ENCODE measurements around the gene COL5A1. TPM values are rescaled to one million over a fixed set of nuclear protein-coding genes. Genes with fewer than 3 reads are reported as not detected.

Gene COL5A1
- total RNA-seq, 1 donor from 2014 or later = 6.1 TPM

- Histone ChIP-seq H3K79me2 (ENCODE audit: low read depth) (no peaks in the 10 kb centered on the region), H2AFZ (replicated peaks) (no peak overlapping the region), H3K27me3 (no peaks in the 10 kb centered on the region), H3K9me3 (ENCODE audit: low read depth) (no peaks in the 10 kb centered on the region), H3F3A (ENCODE audit: low read depth) (peaks cover 9% of the 10 kb centered on the region), H3K36me3 (no peaks in the 10 kb centered on the region), H3K4me3 (no peak overlapping the region), H3K9ac (no peak overlapping the region), H3K4me2 (no peak overlapping the region), H4K20me1 (ENCODE audit: low read depth) (no peaks in the 10 kb centered on the region), H3K27ac (no peak overlapping the region), H3K4me1 (peaks cover 6% of the 10 kb centered on the region)
- peaks cover 4% of the 10 kb centered on the region for H3K27me3 Mint-ChIP-seq (ENCODE audit: insufficient read depth, low read depth)
- H3K4me3 Mint-ChIP-seq = no peak overlapping the region
- DNase-seq (ENCODE audit: low spot score) = no peak
- no peak for TF ChIP-seq EZH2phosphoT487 (IDR thresholded peaks at IDR 0.05)
- TF ChIP-seq EZH2 (IDR thresholded peaks at IDR 0.05) = no peak
- no peak for TF ChIP-seq CTCF (IDR thresholded peaks at IDR 0.05)
- no peaks in the 10 kb centered on the region for H3K36me3 Mint-ChIP-seq
- peaks cover 5% of the 10 kb centered on the region for H3K4me1 Mint-ChIP-seq
- no peaks in the 10 kb centered on the region for H3K9me3 Mint-ChIP-seq
- no peak overlapping the region for H3K27ac Mint-ChIP-seq
These were observed 11.8 kb downstream of the COL5A1 start for GRCh38 chr9:134653259-134654009.

- no peaks in the 10 kb centered on the region for H3K79me2 ChIP-seq (ENCODE audit: low read depth)
- H3K4me3 Mint-ChIP-seq = no peak overlapping the region
These were observed 13.5 kb downstream of the COL5A1 start for GRCh38 chr9:134655101-134655500.

GRCh38 chr9:134655586-134656333 lies 14.2 kb downstream of the COL5A1 start:
- no peaks in the 10 kb centered on the region for H3K79me2 ChIP-seq (ENCODE audit: low read depth)
- H3K27ac Mint-ChIP-seq = no peak overlapping the region
- H4K20me1 ChIP-seq (ENCODE audit: low read depth) = no peaks in the 10 kb centered on the region
- no peaks in the 10 kb centered on the region for H3K27me3 ChIP-seq
- H3K36me3 ChIP-seq = no peaks in the 10 kb centered on the region
- H3K4me3 Mint-ChIP-seq = no peak overlapping the region
- DNase-seq (ENCODE audit: low spot score) = no peak
- peaks cover 2% of the 10 kb centered on the region for H3K27me3 Mint-ChIP-seq (ENCODE audit: insufficient read depth, low read depth)
- peaks cover 10% of the 10 kb centered on the region for H3K4me1 ChIP-seq
- peaks cover 3% of the 10 kb centered on the region for H3K9me3 Mint-ChIP-seq
- H3F3A ChIP-seq (ENCODE audit: low read depth) = peaks cover 9% of the 10 kb centered on the region
- H3K27ac ChIP-seq = no peak overlapping the region
- no peak overlapping the region for H2AFZ ChIP-seq (replicated peaks)
- peaks cover 5% of the 10 kb centered on the region for H3K4me1 Mint-ChIP-seq
- no peaks in the 10 kb centered on the region for H3K9me3 ChIP-seq (ENCODE audit: low read depth)
- no peak overlapping the region for H3K4me3 ChIP-seq
- H3K9ac ChIP-seq = no peak overlapping the region
- H3K4me2 ChIP-seq = no peak overlapping the region
- no peaks in the 10 kb centered on the region for H3K36me3 Mint-ChIP-seq
- TF ChIP-seq EZH2phosphoT487 (IDR thresholded peaks at IDR 0.05) (no peak), CTCF (IDR thresholded peaks at IDR 0.05) (no peak), EZH2 (IDR thresholded peaks at IDR 0.05) (no peak)

More at GRCh38 chr9:134655101-134655500, 13.5 kb downstream of the COL5A1 start:
- peaks cover 9% of the 10 kb centered on the region for H3F3A ChIP-seq (ENCODE audit: low read depth)
- H3K27me3 ChIP-seq = no peaks in the 10 kb centered on the region
- Mint-ChIP-seq H3K9me3 (no peaks in the 10 kb centered on the region), H3K36me3 (no peaks in the 10 kb centered on the region), H3K4me1 (peaks cover 5% of the 10 kb centered on the region), H3K27me3 (ENCODE audit: insufficient read depth, low read depth) (peaks cover 4% of the 10 kb centered on the region), H3K27ac (no peak overlapping the region)
- H3K27ac ChIP-seq = no peak overlapping the region
- H3K4me1 ChIP-seq = peaks cover 10% of the 10 kb centered on the region
- no peak overlapping the region for H3K4me2 ChIP-seq
- H4K20me1 ChIP-seq (ENCODE audit: low read depth) = no peaks in the 10 kb centered on the region
- DNase-seq (ENCODE audit: low spot score) = no peak
- no peak overlapping the region for H2AFZ ChIP-seq (replicated peaks)
- H3K9ac ChIP-seq = no peak overlapping the region
- no peak overlapping the region for H3K4me3 ChIP-seq
- no peaks in the 10 kb centered on the region for H3K9me3 ChIP-seq (ENCODE audit: low read depth)
- H3K36me3 ChIP-seq = no peaks in the 10 kb centered on the region
- no peak for TF ChIP-seq EZH2phosphoT487 (IDR thresholded peaks at IDR 0.05)
- no peak for TF ChIP-seq CTCF (IDR thresholded peaks at IDR 0.05)
- TF ChIP-seq EZH2 (IDR thresholded peaks at IDR 0.05) = no peak
